Tibial nerve (tissue), 4 donors: Measurements from ENCODE around the gene CERS1.
A peak's percentile ranks its signal among the peaks of the same experiment; 100 is the strongest.

Experiments used
- CTCF ChIP-seq, 5 experiments: fragments of 200-600 bp in 3 of 5; fragments of 450-650 bp in 2 of 5; sonication (generic) in 3 of 5; IDR thresholded peaks; one replicate each; pipeline ENCODE4 v1.5.1; 2016 to 2019; ENCODE audit warnings: antibody characterized with exemption in 5 of 5, mild to moderate bottlenecking in 3 of 5, moderate library complexity in 2 of 5
- EP300 ChIP-seq, 2 donors: sonication (generic); formaldehyde crosslinking; IDR thresholded peaks; one replicate each; pipeline ENCODE4 v1.6.1; 2017; ENCODE audit warnings: antibody characterized with exemption in 2 of 2, mild to moderate bottlenecking in 1 of 2
- POLR2A ChIP-seq, 2 donors: fragments of 450-650 bp; IDR thresholded peaks; one replicate each; pipeline ENCODE4 v1.6.1; 2017; ENCODE audit warnings: antibody characterized with exemption in 2 of 2, mild to moderate bottlenecking in 2 of 2, moderate library complexity in 2 of 2

GRCh38 chr19:18894254-18895037 is 1.5 kb downstream of the CERS1 start:
- TF ChIP-seq CTCF (IDR thresholded peaks at IDR 0.05) (no peak), EP300 (IDR thresholded peaks at IDR 0.05) (peak in 1 of 2 donors; percentile 53), POLR2A (IDR thresholded peaks at IDR 0.05) (no peak)
